HG03354 (cell line): ENCODE results near the gene SLC22A7.

ENCODE experiments used
- ATAC-seq: cut with Tn5 transposase; IDR thresholded peaks from one replicate; pipeline ENCODE4 v1.9.1; 2021; ENCODE audit warnings: mild to moderate bottlenecking; ENCODE audit not compliant: unreplicated experiment, poor library complexity, severe bottlenecking

SLC22A7 gene

GRCh38 chr6:43297644-43298564 is at the start of gene SLC22A7:
Gene SLC22A7, plus strand, starts transcription at chr6:43298260. Its CDS starts 99 bp downstream, at chr6:43298359.
- ATAC-seq, result no peak

- no peak for ATAC-seq
Measured at GRCh38 chr6:43248791-43249190, 49.3 kb upstream of the SLC22A7 start.

GRCh38 chr6:43250992-43251373 is 47.1 kb upstream of the SLC22A7 start:
- ATAC-seq, result no peak

- ATAC-seq, result no peak
Measured at GRCh38 chr6:43253401-43253800, 44.7 kb upstream of the SLC22A7 start.

- ATAC-seq, result no peak
Measured at GRCh38 chr6:43254138-43254817, 43.8 kb upstream of the SLC22A7 start.

GRCh38 chr6:43254846-43255245 is 43.2 kb upstream of the SLC22A7 start:
- no peak for ATAC-seq

GRCh38 chr6:43255408-43256054 is 42.5 kb upstream of the SLC22A7 start:
- ATAC-seq, result no peak

GRCh38 chr6:43256670-43257366 is 41.2 kb upstream of the SLC22A7 start:
- ATAC-seq, result no peak

- no peak for ATAC-seq
Measured at GRCh38 chr6:43257367-43258145, 40.5 kb upstream of the SLC22A7 start.

GRCh38 chr6:43258180-43258579 is 39.9 kb upstream of the SLC22A7 start:
- ATAC-seq, result no peak

- ATAC-seq, result no peak
Measured at GRCh38 chr6:43258807-43259686, 39.0 kb upstream of the SLC22A7 start.

GRCh38 chr6:43260791-43261190 is 37.3 kb upstream of the SLC22A7 start:
- ATAC-seq, result no peak

- ATAC-seq, result no peak
Measured at GRCh38 chr6:43261198-43261597, 36.9 kb upstream of the SLC22A7 start.

GRCh38 chr6:43262000-43262779 is 35.9 kb upstream of the SLC22A7 start:
- ATAC-seq, result no peak

- no peak for ATAC-seq
Measured at GRCh38 chr6:43262780-43263313, 35.2 kb upstream of the SLC22A7 start.

- peak; percentile 84 for ATAC-seq
Measured at GRCh38 chr6:43263314-43264178, 34.5 kb upstream of the SLC22A7 start.
